ENCODE results near the gene FLG. TPM values are rescaled to one million over a fixed set of nuclear protein-coding genes. Genes with fewer than 3 reads are reported as not detected.

The FLG gene
- total RNA-seq (under 1 TPM in 1 of 2 donors, not detected in 1; 0.03 TPM), polyA plus RNA-seq (under 1 TPM; under 0.01 to 0.03 TPM)
- long read RNA-seq, donor 1, partial matches to known transcripts, result 0 of 1 reads
- long read RNA-seq, donor 1, other reads (novel, unspliced or antisense), result 1 of 1 reads
- long read RNA-seq, donor 2, result 0 reads

DNA sequence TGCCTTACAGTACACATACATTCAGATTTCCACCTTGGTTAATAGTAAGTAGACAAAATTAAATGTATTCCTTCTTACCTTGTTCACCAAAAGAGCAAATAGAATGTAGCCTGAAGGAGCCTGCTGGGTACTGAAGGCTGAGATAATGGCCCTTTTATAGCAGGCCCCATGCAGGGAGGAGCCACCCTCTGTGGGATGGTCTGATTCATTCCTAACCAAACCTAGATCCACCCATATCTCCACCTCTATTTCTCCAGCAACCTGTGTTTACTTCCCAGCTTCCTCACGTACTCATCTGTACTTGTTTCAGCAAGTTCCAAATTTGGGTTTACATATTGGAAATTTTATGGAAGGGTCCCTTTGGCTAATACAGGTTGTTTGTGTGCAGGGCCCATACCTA lies at the start of gene FLG:
FLG (minus strand) TSS at position 129 of the 400 bp plus-strand sequence. CDS start 9,783 bp downstream, outside the sequence.
- no peaks in the 10 kb centered on the region for H3K36me3 ChIP-seq (ENCODE audit: control insufficient read depth in 1 of 2, insufficient read depth in 2 of 2, low read length in 1 of 2)
- WGBS, 2 donors, result 80 to 86% methylated on average over 1 of the region's 1 CpG
- H3K27ac ChIP-seq (ENCODE audit: low read depth in 1 of 2, low read length in 2 of 2), result no peak within 1 kb of the TSS
- ATAC-seq (ENCODE audit: low FRiP score) (no peak), DNase-seq (no peak)
- H3K9me3 ChIP-seq (ENCODE audit: control insufficient read depth, low read length), result no peaks in the 10 kb centered on the region
- H3K4me3 ChIP-seq (ENCODE audit: low read length in 2 of 2), result no peak within 1 kb of the TSS
- intact Hi-C loops (cut with DNase I), result no loop called here
- H3K4me1 ChIP-seq (ENCODE audit: control insufficient read depth in 1 of 2, insufficient read depth in 2 of 2, low read length in 2 of 2), result no peaks in the 10 kb centered on the region
- H3K27me3 ChIP-seq (ENCODE audit: control insufficient read depth in 1 of 2, insufficient read depth in 2 of 2, low read length in 1 of 2), result no peaks in the 10 kb centered on the region

DNA sequence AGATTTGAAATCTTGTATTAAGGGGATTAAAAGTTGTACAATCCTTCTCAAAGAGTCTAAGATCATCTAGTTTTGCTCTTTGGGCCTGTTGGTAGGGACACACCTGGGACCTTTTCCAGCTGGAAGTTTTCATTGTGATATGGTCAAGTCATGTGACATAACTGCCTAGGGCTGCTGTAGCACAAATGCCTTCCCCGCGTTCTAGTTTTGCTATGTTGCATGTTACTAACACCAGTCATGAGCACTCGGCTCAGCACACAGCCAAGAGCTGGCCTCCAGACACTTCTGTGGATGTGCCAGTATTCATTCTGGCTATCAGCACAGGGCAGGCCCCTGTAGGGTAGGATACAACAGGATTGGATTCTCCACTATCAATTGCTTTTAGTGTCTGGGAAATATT lies 49.4 kb upstream of the FLG start:
- ATAC-seq (ENCODE audit: low FRiP score), result peak; percentile 15
- no peaks in the 10 kb centered on the region for H3K9me3 ChIP-seq (ENCODE audit: control insufficient read depth, low read length)
- intact Hi-C loops (cut with DNase I), result no loop called here

DNA sequence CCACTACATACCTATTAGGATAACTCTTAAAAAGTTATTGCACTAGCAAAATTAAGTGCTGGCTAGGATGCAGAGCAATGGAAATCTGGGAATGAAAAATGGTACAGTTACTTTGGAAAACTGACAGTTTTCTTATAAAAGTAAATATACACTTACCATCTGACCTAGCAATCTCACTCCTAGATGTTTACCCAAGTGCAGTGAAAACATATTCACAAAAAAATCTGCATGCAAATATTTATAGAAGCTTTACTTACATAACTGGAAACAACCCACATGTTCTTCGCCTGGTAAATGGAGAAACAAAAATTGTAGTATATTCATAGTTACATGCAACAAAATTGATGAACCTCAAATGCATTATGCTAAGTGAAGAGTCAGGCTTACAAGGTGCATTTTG lies 47.6 kb upstream of the FLG start:
- Histone ChIP-seq H3K4me1 (ENCODE audit: control insufficient read depth in 1 of 2, insufficient read depth in 2 of 2, low read length in 2 of 2) (no peaks in the 10 kb centered on the region), H3K27ac (ENCODE audit: low read depth in 1 of 2, low read length in 2 of 2) (no peak overlapping the region), H3K4me3 (ENCODE audit: low read length in 2 of 2) (no peak overlapping the region), H3K27me3 (ENCODE audit: control insufficient read depth in 1 of 2, insufficient read depth in 2 of 2, low read length in 1 of 2) (no peaks in the 10 kb centered on the region), H3K36me3 (ENCODE audit: control insufficient read depth in 1 of 2, insufficient read depth in 2 of 2, low read length in 1 of 2) (peaks cover 0 to 2% of the 10 kb centered on the region in 2 donors), H3K9me3 (ENCODE audit: control insufficient read depth, low read length) (no peaks in the 10 kb centered on the region)
- 69 to 77% methylated on average over 1 of the region's 1 CpG for WGBS, 2 donors
- no peak for ATAC-seq (ENCODE audit: low FRiP score)
- no peak for DNase-seq
- intact Hi-C loops (cut with DNase I), result no loop called here

More for the DNA sequence above, 49.4 kb upstream of the FLG start:
- WGBS, 2 donors, result 4 to 11% methylated on average over 3 of the region's 3 CpGs
- H3K27me3 ChIP-seq (ENCODE audit: control insufficient read depth in 1 of 2, insufficient read depth in 2 of 2, low read length in 1 of 2), result no peaks in the 10 kb centered on the region
- no peak for DNase-seq
- H3K27ac ChIP-seq (ENCODE audit: low read depth in 1 of 2, low read length in 2 of 2), result no peak overlapping the region
- no peak overlapping the region for H3K4me3 ChIP-seq (ENCODE audit: low read length in 2 of 2)
- H3K36me3 ChIP-seq (ENCODE audit: control insufficient read depth in 1 of 2, insufficient read depth in 2 of 2, low read length in 1 of 2), result no peaks in the 10 kb centered on the region
- no peaks in the 10 kb centered on the region for H3K4me1 ChIP-seq (ENCODE audit: control insufficient read depth in 1 of 2, insufficient read depth in 2 of 2, low read length in 2 of 2)

DNA sequence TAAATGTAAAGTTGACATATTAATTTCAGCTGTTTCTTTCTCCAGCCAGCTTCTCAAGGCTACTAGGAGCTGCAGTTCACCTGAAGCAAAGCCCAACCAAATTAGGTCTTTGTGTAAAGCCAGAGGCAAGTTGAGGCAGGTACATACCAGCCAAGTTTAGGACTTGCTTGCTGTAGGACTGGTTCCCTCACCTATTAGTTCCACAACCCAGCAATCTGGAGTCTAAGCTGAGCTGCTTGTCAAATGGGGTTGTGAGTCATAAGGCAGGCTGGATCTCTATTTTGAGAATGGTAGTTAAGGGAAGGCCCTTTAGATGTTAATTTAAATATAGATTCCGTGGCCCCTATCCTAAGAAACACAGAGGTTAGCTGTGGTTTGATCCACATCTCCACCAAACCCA lies 42.4 kb upstream of the FLG start:
- intact Hi-C loops (cut with DNase I), result no loop called here
- Histone ChIP-seq H3K36me3 (ENCODE audit: control insufficient read depth in 1 of 2, insufficient read depth in 2 of 2, low read length in 1 of 2) (peaks cover 0 to 2% of the 10 kb centered on the region in 2 donors), H3K27me3 (ENCODE audit: control insufficient read depth in 1 of 2, insufficient read depth in 2 of 2, low read length in 1 of 2) (no peaks in the 10 kb centered on the region), H3K9me3 (ENCODE audit: control insufficient read depth, low read length) (no peaks in the 10 kb centered on the region), H3K4me1 (ENCODE audit: control insufficient read depth in 1 of 2, insufficient read depth in 2 of 2, low read length in 2 of 2) (no peaks in the 10 kb centered on the region), H3K4me3 (ENCODE audit: low read length in 2 of 2) (no peak overlapping the region), H3K27ac (ENCODE audit: low read depth in 1 of 2, low read length in 2 of 2) (no peak overlapping the region)
- DNase-seq (no peak), ATAC-seq (ENCODE audit: low FRiP score) (no peak)
- WGBS, 2 donors, result 46 to 49% methylated on average over 1 of the region's 1 CpG

- DNase-seq, result no peak
- Histone ChIP-seq H3K4me3 (ENCODE audit: low read length in 2 of 2) (no peak within 1 kb of the TSS), H3K4me1 (ENCODE audit: control insufficient read depth in 1 of 2, insufficient read depth in 2 of 2, low read length in 2 of 2) (no peaks in the 10 kb centered on the region), H3K27ac (ENCODE audit: low read depth in 1 of 2, low read length in 2 of 2) (no peak within 1 kb of the TSS), H3K9me3 (ENCODE audit: control insufficient read depth, low read length) (peaks cover 2% of the 10 kb centered on the region), H3K27me3 (ENCODE audit: control insufficient read depth in 1 of 2, insufficient read depth in 2 of 2, low read length in 1 of 2) (no peaks in the 10 kb centered on the region), H3K36me3 (ENCODE audit: control insufficient read depth in 1 of 2, insufficient read depth in 2 of 2, low read length in 1 of 2) (no peaks in the 10 kb centered on the region)
- WGBS, 2 donors, result 86 to 88% methylated on average over 2 of the region's 2 CpGs
- ATAC-seq (ENCODE audit: low FRiP score), result no peak
- intact Hi-C loops (cut with DNase I), result no loop called here
Observed at GRCh38 chr1:152359906-152360305, 34.9 kb upstream of the FLG start, which contains the start of gene FLG2. Gene FLG2 (minus strand): TSS chr1:152360006. CDS start chr1:152358884, 1,122 bp downstream.

DNA sequence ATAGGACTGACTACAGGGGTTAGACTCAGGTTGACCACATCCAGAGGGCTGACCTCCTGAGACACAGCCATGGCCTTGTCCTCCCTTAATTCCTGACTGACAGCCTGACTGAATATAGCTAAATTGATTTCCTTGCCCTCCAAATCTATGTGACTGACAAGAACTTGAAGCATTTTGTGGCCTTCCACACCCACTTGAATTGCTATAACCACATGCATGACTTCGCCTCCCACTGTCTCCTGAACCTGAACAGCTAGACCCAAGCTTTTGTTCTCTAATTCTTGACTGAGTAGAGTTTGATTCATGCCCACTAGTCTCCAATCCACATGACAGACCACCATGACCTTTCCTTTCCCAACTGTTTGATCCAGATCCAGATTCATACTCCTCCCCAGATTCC lies 31.7 kb upstream of the FLG start:
- H3K4me3 ChIP-seq (ENCODE audit: low read length in 2 of 2), result no peak overlapping the region
- intact Hi-C loops (cut with DNase I), result no loop called here
- H3K27me3 ChIP-seq (ENCODE audit: control insufficient read depth in 1 of 2, insufficient read depth in 2 of 2, low read length in 1 of 2), result no peaks in the 10 kb centered on the region
- no peaks in the 10 kb centered on the region for H3K4me1 ChIP-seq (ENCODE audit: control insufficient read depth in 1 of 2, insufficient read depth in 2 of 2, low read length in 2 of 2)
- DNase-seq (no peak), ATAC-seq (ENCODE audit: low FRiP score) (no peak)
- peaks cover 9% of the 10 kb centered on the region for H3K9me3 ChIP-seq (ENCODE audit: control insufficient read depth, low read length)
- no peaks in the 10 kb centered on the region for H3K36me3 ChIP-seq (ENCODE audit: control insufficient read depth in 1 of 2, insufficient read depth in 2 of 2, low read length in 1 of 2)
- 40 to 94% methylated on average over 1 of the region's 1 CpG for WGBS, 2 donors
- no peak overlapping the region for H3K27ac ChIP-seq (ENCODE audit: low read depth in 1 of 2, low read length in 2 of 2)

DNA sequence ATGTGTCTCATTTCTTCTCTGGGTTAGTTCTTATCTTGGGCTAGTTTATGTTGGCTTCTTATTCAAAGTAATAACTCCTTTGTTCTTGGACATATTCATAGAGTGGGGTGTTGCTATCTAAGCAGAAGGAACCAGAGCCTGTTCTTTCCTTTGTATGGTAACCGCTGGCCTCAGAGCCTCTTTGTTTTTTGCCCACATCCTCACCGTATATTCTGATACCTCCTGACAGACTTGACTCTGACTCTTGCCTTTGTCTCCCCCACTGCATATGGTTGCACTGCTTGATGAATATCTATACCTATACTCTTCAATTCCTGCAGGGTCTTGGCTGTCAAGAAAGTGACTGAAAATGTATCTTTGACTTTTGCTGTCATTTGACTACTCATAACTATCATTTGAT lies 24.6 kb upstream of the FLG start:
- DNase-seq, result no peak
- H3K27me3 ChIP-seq (ENCODE audit: control insufficient read depth in 1 of 2, insufficient read depth in 2 of 2, low read length in 1 of 2), result no peaks in the 10 kb centered on the region
- WGBS, 2 donors, result 94 to 97% methylated on average over 2 of the region's 2 CpGs
- no peaks in the 10 kb centered on the region for H3K4me1 ChIP-seq (ENCODE audit: control insufficient read depth in 1 of 2, insufficient read depth in 2 of 2, low read length in 2 of 2)
- H3K27ac ChIP-seq (ENCODE audit: low read depth in 1 of 2, low read length in 2 of 2), result no peak overlapping the region
- intact Hi-C loops (cut with DNase I), result no loop called here
- H3K36me3 ChIP-seq (ENCODE audit: control insufficient read depth in 1 of 2, insufficient read depth in 2 of 2, low read length in 1 of 2), result no peaks in the 10 kb centered on the region
- ATAC-seq (ENCODE audit: low FRiP score), result no peak
- H3K4me3 ChIP-seq (ENCODE audit: low read length in 2 of 2), result no peak overlapping the region
- peaks cover 9% of the 10 kb centered on the region for H3K9me3 ChIP-seq (ENCODE audit: control insufficient read depth, low read length)

GRCh38 chr1:152348447-152348846 lies 23.4 kb upstream of the FLG start:
- peaks cover 5% of the 10 kb centered on the region for H3K9me3 ChIP-seq (ENCODE audit: control insufficient read depth, low read length)
- H3K27ac ChIP-seq (ENCODE audit: low read depth in 1 of 2, low read length in 2 of 2), result no peak overlapping the region
- intact Hi-C loops (cut with DNase I), result no loop called here
- H3K36me3 ChIP-seq (ENCODE audit: control insufficient read depth in 1 of 2, insufficient read depth in 2 of 2, low read length in 1 of 2), result no peaks in the 10 kb centered on the region
- H3K4me3 ChIP-seq (ENCODE audit: low read length in 2 of 2), result no peak overlapping the region
- no peaks in the 10 kb centered on the region for H3K27me3 ChIP-seq (ENCODE audit: control insufficient read depth in 1 of 2, insufficient read depth in 2 of 2, low read length in 1 of 2)
- DNase-seq (no peak), ATAC-seq (ENCODE audit: low FRiP score) (no peak)
- WGBS, 2 donors, result 31 to 38% methylated on average over 1 of the region's 1 CpG
- H3K4me1 ChIP-seq (ENCODE audit: control insufficient read depth in 1 of 2, insufficient read depth in 2 of 2, low read length in 2 of 2), result no peaks in the 10 kb centered on the region

DNA sequence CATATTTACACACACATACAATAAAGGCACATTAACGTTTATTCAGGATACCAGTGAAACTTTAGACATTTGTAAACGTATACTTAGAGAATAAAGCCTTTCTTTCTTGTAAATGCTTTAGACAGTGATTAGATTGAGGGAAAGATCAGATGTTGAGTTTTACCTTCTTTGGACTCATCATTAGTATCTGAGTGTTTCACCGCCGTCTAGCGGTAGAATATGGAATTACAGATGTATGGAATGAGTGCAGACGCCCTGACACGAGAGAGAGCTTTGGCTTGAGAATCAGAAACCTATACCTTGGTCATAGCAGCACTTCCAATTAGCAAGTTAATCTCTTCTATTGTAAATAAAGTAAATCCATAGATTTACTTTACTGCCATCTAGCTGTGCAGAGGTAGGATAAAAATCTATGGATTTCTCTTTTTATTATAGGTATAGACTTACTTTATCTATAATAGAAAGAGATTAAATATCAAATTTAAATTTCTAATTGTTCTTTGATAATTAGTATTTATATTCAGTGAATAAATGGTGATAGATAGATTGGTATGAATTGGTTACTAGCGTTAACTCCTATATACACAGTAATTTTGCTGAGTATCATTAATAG lies 22.2 kb upstream of the FLG start:
- no peak overlapping the region for H3K27ac ChIP-seq (ENCODE audit: low read depth in 1 of 2, low read length in 2 of 2)

More for the DNA sequence above, 22.2 kb upstream of the FLG start:
- ATAC-seq (ENCODE audit: low FRiP score) (no peak), DNase-seq (no peak)
- 15 to 21% methylated on average over 8 of the region's 8 CpGs for WGBS, 2 donors
- H3K4me3 ChIP-seq (ENCODE audit: low read length in 2 of 2), result no peak overlapping the region
- intact Hi-C loops (cut with DNase I), result no loop called here
- H3K36me3 ChIP-seq (ENCODE audit: control insufficient read depth in 1 of 2, insufficient read depth in 2 of 2, low read length in 1 of 2), result no peaks in the 10 kb centered on the region
- H3K27me3 ChIP-seq (ENCODE audit: control insufficient read depth in 1 of 2, insufficient read depth in 2 of 2, low read length in 1 of 2), result no peaks in the 10 kb centered on the region
- peaks cover 3% of the 10 kb centered on the region for H3K9me3 ChIP-seq (ENCODE audit: control insufficient read depth, low read length)
- H3K4me1 ChIP-seq (ENCODE audit: control insufficient read depth in 1 of 2, insufficient read depth in 2 of 2, low read length in 2 of 2), result no peaks in the 10 kb centered on the region
